GM12891 (cell line): ENCODE results near the gene ADAR.

Source experiments
- POLR2A ChIP-seq: IDR thresholded peaks from 2 replicates; pipeline ENCODE4 v1.6.1; 2011; ENCODE audit warnings: low read depth, low read length, control low read depth
- POLR2AphosphoS5 ChIP-seq: IDR thresholded peaks from 2 replicates; pipeline ENCODE4 v1.6.1; 2011; ENCODE audit warnings: low read depth, low read length, control low read depth
- SPI1 ChIP-seq: IDR thresholded peaks from 2 replicates; pipeline ENCODE4 v1.6.1; 2011; ENCODE audit warnings: low read depth, low read length, control low read depth
- TAF1 ChIP-seq: IDR thresholded peaks from 2 replicates; pipeline ENCODE4 v1.6.1; 2011; ENCODE audit warnings: low read depth, low read length, control low read depth

GRCh38 chr1:154652893-154653292 lies 44.9 kb upstream of the ADAR start:
- TF ChIP-seq POLR2A (no peak), TAF1 (no peak), POLR2AphosphoS5 (no peak), SPI1 (no peak)
